Measurements from ENCODE around the gene FOSL2.

FOSL2 gene

DNA sequence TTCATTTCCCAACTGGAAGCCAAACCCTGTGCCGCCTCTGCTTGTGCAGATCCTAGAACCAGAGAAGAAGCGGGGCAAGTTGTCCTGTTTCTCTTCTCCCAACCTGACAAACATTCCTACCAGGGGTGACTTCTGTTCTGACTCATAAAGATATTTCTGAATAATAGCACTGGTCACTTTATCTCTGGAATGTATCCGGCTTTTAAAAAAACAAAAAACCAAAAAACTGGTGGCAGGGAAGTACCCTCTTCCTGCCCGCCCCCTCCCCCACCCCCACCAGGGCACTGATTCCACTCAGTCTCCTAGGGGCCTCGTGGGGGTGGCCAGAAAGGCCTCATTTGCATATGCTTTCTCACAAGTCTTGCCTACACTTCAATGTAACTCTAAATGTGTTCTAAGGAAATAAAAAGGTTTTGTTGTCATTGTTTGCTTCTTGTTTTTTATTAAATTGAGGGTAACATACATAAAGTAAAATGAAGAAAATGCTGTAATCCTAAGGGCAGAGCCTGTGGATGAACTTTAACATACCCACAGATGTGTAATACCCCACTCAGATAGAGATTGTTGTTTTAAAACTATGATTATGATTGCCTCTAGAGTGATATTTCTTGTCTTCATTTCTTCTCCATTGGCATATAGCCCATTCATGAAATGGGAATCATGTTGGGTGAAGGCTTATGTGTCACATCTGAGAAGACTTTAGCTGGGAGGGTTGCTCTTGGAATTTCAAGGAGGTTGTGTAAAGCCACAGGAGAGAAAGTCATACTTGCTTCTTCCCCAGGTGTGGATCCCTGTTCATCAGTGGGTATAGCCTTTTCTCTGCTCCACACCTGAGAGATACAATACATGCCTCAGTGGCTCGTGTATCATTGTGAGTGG is 5.3 kb upstream of the FOSL2 start:
- H3K4me1 Mint-ChIP-seq (ENCODE audit: low read depth in 2 of 2), result peaks cover 16 to 24% of the 10 kb centered on the region in 2 donors
- ATAC-seq (replicated peaks) (no peak), DNase-seq (no peak)
- H3K27me3 Mint-ChIP-seq, result no peaks in the 10 kb centered on the region
- no peak overlapping the region for H3K4me3 Mint-ChIP-seq
- H3K27ac Mint-ChIP-seq, result no peak overlapping the region
- no peaks in the 10 kb centered on the region for H3K9me3 Mint-ChIP-seq
- H3K36me3 Mint-ChIP-seq (ENCODE audit: insufficient read depth), result peaks cover 24% of the 10 kb centered on the region

DNA sequence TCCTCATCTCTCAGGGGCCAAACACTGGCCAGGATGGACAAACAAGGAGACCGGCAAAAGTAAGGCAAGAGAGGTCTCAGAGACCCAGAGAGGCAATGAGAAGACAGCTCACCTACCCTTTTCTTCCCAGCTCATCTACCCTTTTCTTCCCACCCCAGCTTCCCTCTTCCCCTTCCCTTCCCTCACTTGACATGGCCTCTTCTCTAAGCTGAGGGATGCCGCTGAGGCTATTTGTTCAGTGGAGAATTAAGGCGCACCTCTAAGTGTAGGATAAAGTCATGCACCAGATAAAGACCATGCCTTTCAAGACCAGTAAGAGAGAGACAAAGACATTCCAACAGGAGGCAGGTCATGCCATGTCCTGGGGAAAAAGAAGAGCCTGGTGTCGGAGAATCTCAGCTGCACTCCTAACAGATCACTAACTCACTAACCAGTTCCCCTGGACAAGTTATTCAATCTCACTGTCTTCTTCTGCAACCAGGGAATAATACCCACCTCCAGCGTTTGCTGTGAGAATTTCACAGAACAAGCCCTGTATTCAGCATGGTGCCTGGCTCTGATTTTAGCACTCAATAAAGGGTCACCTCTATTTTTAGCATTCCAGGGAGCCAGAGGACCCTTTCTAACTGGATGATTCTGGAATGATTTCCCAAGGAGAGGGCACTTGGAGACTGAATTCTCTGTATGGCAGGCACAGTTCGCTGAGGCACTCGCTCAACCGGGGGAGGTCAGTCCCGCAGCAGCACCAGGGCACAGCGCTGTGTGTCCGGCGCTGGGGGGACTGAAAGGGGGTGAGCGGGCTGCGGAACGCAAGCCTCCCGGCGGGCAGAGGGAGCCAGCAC is 3.0 kb upstream of the FOSL2 start:
- Mint-ChIP-seq H3K36me3 (ENCODE audit: insufficient read depth) (peaks cover 21% of the 10 kb centered on the region), H3K4me3 (peak overlapping the region; percentile 83 to 85), H3K9me3 (no peaks in the 10 kb centered on the region), H3K27ac (peak overlapping the region in 1 of 2 donors; percentile 95), H3K4me1 (ENCODE audit: low read depth in 2 of 2) (peaks cover 12 to 18% of the 10 kb centered on the region in 2 donors), H3K27me3 (no peaks in the 10 kb centered on the region)
- ATAC-seq (replicated peaks) (no peak), DNase-seq (no peak)

DNA sequence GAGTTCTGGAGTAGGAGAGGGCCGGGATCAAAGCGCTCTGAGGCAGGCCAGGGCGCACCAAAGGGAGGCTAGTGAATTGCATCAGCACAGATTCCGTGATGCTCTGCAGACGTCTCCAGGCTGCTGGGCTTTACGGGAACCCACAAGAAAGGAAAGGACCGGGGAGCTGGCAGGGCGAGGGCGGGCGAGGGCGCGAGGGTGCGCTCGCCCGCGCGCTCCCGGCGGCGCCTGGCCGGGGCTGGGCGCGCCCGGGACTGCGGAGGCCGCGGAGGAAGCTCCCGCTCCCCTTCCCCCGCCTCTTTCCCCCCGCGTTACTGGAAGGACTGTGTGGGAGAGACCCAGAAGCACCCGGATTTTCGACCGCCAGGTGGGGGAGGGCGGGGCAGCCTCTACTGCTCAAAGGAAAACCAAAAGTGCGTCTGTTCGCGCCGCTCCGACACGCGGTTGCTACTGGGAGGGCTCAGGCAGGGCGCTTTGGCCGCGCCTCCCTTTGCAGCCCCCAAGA is 2.4 kb upstream of the FOSL2 start:
- ATAC-seq (replicated peaks), result peak; percentile 45
- H3K36me3 Mint-ChIP-seq (ENCODE audit: insufficient read depth), result peaks cover 21% of the 10 kb centered on the region
- no peaks in the 10 kb centered on the region for H3K27me3 Mint-ChIP-seq
- peak overlapping the region; percentile 83 to 85 for H3K4me3 Mint-ChIP-seq
- H3K27ac Mint-ChIP-seq, result peak overlapping the region in 1 of 2 donors; percentile 95
- H3K9me3 Mint-ChIP-seq, result no peaks in the 10 kb centered on the region
- peaks cover 12 to 18% of the 10 kb centered on the region in 2 donors for H3K4me1 Mint-ChIP-seq (ENCODE audit: low read depth in 2 of 2)
- DNase-seq, result peak; percentile 82 to 86 (median 84)

DNA sequence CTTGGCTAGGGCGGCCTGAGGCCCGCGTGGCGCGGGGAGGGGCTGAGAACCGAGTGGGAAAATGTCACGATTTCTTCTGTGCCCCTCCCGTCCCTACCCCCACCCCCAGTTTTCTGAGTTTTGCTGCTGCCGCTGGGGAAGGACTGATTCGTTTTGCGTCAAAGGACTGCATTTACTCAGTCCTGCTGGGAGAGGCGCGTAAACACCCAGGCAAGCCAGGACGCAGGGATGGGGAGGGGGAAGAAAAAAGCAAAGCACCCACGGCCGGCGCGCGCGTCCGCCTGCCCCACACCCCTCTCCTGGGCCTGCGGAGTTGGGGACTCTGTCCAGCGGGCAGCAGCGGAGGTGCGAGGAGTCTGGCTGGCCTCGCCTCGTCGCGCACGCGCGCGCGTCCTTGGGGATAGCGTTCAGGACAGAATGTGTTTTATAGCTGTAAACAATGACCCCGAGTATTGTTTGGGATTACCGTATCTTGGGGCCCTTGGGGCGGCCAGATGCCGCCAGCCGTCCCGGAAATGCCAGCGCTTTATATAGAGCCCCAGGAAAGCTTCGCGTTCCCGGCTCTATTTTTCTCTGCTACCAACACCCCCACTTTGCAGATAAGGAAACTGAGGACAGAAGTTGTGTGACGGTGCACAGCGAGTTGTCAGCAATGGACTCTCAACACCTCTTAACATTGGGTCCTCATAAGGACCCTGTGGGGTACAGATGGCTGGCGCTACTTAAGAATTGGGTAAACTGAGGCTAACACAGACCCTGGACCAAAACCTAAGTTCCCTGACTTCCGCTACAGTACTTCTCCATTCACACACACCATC is 1.7 kb upstream of the FOSL2 start:
- Mint-ChIP-seq H3K36me3 (ENCODE audit: insufficient read depth) (peaks cover 21% of the 10 kb centered on the region), H3K27ac (peak overlapping the region in 1 of 2 donors; percentile 95), H3K27me3 (no peaks in the 10 kb centered on the region), H3K4me1 (ENCODE audit: low read depth in 2 of 2) (peaks cover 12 to 18% of the 10 kb centered on the region in 2 donors), H3K9me3 (no peaks in the 10 kb centered on the region), H3K4me3 (peak overlapping the region; percentile 83 to 85)
- DNase-seq (no peak), ATAC-seq (replicated peaks) (no peak)

DNA sequence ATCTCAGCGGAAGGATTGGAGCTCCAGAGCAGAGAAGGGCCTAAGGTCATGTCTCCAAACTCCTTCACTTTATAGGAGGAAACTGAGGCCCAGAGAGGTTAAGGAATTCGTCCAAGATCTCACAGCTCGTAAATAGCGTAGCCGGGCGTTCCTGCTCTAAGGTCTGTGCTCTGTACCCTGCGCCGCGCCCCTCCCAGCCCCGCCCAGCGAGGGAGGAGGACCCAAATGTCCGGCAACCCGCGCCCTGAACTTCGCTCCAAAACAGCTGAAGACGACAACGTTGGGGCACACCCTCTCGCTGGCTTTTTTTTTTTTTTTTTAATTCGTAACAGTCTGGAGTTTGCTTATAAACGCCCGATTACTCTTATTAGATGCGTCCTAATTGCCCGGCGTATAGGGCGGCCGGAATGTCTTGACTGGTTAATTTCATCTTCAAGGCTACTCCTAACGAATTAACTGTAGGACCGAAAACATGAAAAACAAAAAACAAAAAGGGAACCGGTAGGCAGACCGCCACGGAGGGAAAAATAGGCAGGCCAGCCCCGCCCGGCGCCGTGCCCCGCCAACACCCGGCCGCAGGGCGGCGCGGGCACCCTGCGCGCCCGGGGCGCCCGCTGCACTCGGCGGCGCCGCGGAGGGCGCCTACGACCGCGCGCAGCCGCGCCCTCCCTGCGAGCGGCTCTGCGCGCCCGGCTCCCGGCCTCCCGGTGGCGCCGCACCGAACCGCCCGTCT is 928 bp upstream of the FOSL2 start:
- H3K4me3 Mint-ChIP-seq, result peak overlapping the region; percentile 83 to 85
- no peaks in the 10 kb centered on the region for H3K27me3 Mint-ChIP-seq
- H3K27ac Mint-ChIP-seq, result peak overlapping the region in 1 of 2 donors; percentile 95
- ATAC-seq (replicated peaks) (peak; percentile 37), DNase-seq (peak in 2 of 3 experiments; percentile 49 to 54)
- H3K36me3 Mint-ChIP-seq (ENCODE audit: insufficient read depth), result peaks cover 21% of the 10 kb centered on the region
- no peaks in the 10 kb centered on the region for H3K9me3 Mint-ChIP-seq
- peaks cover 12 to 18% of the 10 kb centered on the region in 2 donors for H3K4me1 Mint-ChIP-seq (ENCODE audit: low read depth in 2 of 2)

DNA sequence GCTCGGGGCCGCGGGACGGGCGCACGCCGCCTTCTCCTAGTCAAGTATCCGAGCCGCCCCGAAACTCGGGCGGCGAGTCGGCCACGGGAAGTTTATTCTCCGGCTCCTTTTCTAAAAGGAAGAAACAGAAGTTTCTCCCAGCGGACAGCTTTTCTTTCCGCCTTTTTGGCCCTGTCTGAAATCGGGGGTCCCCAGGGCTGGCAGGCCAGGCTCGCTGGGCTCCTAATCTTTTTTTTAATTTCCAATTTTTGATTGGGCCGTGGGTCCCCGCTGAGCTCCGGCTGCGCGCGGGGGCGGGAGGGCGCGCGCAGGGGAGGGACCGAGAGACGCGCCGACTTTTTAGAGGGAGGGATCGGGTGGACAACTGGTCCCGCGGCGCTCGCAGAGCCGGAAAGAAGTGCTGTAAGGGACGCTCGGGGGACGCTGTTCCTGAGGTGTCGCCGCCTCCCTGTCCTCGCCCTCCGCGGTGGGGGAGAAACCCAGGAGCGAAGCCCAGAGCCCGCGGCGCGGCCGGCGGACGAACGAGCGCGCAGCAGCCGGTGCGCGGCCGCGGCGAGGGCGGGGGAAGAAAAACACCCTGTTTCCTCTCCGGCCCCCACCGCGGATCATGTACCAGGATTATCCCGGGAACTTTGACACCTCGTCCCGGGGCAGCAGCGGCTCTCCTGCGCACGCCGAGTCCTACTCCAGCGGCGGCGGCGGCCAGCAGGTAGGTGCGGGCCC is 617 bp downstream of the FOSL2 start:
- Mint-ChIP-seq H3K4me1 (ENCODE audit: low read depth in 2 of 2) (peaks cover 19 to 25% of the 10 kb centered on the region in 2 donors), H3K36me3 (ENCODE audit: insufficient read depth) (peaks cover 21% of the 10 kb centered on the region), H3K27me3 (no peaks in the 10 kb centered on the region), H3K27ac (peak overlapping the region in 1 of 2 donors; percentile 95), H3K9me3 (no peaks in the 10 kb centered on the region), H3K4me3 (no peak overlapping the region)
- ATAC-seq (replicated peaks), result peak; percentile 1
- DNase-seq, result peak; percentile 53 to 63 (median 53)

DNA sequence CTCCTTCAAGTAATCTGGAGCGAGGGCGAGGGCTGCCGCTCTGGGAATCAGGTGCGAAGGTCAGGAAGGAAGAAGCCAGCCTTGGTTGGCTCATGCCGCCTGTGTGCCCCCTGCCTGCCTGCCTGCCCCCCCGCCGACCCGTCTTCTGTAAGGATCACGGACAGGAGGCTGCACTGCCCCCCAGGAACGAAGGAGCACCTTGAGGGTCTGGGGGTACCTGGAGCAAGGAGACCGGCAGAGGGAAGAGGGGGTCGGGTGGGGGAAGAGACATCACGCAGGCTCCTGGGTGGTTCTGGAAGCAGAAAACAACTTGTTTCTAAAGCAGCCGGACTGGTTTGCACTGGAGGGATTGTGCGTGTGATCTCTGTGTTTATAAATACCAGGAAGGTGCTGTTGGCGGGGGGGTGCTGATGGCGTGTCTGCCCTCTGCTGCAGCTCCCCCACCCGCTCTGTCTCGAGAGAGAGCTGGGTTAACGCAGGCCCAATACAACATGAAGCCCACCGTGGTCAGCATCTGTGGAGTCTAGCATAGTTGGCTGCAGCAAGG is 1.7 kb downstream of the FOSL2 start:
- Mint-ChIP-seq H3K4me1 (ENCODE audit: low read depth in 2 of 2) (peaks cover 25 to 31% of the 10 kb centered on the region in 2 donors), H3K36me3 (ENCODE audit: insufficient read depth) (peaks cover 21% of the 10 kb centered on the region), H3K27ac (no peak overlapping the region), H3K9me3 (no peaks in the 10 kb centered on the region), H3K4me3 (no peak overlapping the region), H3K27me3 (no peaks in the 10 kb centered on the region)
- DNase-seq (peak; percentile 32 to 46 (median 38)), ATAC-seq (replicated peaks) (no peak)

DNA sequence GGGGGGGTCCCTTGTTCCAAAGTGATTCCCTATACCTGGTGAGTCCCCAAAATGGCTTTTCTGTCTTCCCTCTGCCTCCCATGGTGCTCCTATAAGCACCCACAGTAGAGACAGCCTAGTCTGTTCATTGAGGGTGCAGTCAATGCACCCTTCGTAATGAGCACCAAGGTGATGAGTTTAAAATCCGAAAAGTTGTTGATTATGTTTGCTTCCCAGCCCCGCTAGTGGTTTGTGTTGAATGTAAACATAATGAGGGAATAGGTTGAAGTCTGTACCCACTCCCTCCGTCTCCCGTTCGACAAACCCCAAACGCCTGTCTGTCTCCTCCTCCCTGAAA is 2.3 kb downstream of the FOSL2 start:
- DNase-seq, result no peak
- Mint-ChIP-seq H3K36me3 (ENCODE audit: insufficient read depth) (peaks cover 17% of the 10 kb centered on the region), H3K27me3 (no peaks in the 10 kb centered on the region), H3K4me3 (no peak overlapping the region), H3K27ac (no peak overlapping the region), H3K4me1 (ENCODE audit: low read depth in 2 of 2) (peaks cover 30 to 32% of the 10 kb centered on the region in 2 donors), H3K9me3 (no peaks in the 10 kb centered on the region)
- ATAC-seq (replicated peaks), result no peak

DNA sequence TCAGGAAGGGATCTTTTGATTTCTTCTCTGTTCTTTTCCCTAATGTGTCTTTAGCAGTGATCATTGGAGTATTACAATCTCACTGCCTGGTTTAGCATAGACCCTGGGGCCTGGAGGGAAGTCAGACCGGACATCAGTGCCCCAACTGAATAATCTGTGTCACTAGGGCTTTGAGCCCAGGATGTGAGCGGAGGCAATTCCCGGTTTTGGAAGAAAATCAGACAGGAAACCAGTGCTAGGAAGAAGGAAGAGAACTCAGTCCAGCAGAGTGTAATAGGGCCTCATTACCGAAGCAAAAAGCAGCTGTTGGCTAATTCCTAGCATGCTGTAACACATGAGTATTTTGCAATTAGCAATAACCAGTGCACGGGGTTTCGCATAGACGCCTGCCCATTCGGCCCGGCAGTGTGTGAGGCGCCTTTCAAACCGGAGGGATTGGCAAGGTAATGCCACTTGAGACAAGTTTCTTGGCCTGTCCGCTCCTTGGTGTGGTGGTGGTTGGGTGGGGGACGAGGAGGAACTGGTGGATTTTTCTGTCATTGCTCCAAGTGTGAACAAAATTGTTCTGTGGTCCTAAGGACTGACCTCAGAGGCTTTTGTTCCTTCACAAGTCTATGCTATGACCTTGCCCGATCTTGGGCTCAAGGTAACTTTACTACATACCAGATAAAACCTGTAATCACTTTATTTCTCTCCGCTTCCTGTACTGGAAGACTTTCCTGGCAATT is 2.8 kb downstream of the FOSL2 start:
- ATAC-seq (replicated peaks) (no peak), DNase-seq (no peak)
- H3K27me3 Mint-ChIP-seq, result no peaks in the 10 kb centered on the region
- H3K27ac Mint-ChIP-seq, result no peak overlapping the region
- no peaks in the 10 kb centered on the region for H3K9me3 Mint-ChIP-seq
- peaks cover 15% of the 10 kb centered on the region for H3K36me3 Mint-ChIP-seq (ENCODE audit: insufficient read depth)
- peaks cover 35% of the 10 kb centered on the region in 2 donors for H3K4me1 Mint-ChIP-seq (ENCODE audit: low read depth in 2 of 2)
- H3K4me3 Mint-ChIP-seq, result no peak overlapping the region

DNA sequence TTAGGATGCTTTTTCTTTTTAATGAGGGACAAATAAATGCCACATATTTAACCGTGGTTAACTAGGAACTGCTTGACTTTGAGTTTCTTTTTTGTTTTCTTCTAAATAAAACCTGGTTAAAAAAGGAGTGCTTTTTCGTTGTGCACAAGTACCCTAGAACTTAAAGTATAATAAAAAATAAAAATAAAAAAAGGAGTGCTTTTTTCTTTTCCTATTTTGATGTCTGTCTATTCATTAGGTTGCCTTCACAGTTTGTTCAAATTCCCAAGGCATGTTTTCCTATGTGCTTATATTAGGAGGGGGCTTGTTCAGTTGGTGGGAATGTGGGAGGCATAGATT is 4.4 kb downstream of the FOSL2 start:
- H3K4me1 Mint-ChIP-seq (ENCODE audit: low read depth in 2 of 2), result peaks cover 33 to 37% of the 10 kb centered on the region in 2 donors
- H3K4me3 Mint-ChIP-seq, result no peak overlapping the region
- peaks cover 16% of the 10 kb centered on the region for H3K36me3 Mint-ChIP-seq (ENCODE audit: insufficient read depth)
- no peaks in the 10 kb centered on the region for H3K9me3 Mint-ChIP-seq
- no peak for ATAC-seq (replicated peaks)
- H3K27me3 Mint-ChIP-seq, result no peaks in the 10 kb centered on the region
- no peak for DNase-seq
- H3K27ac Mint-ChIP-seq, result no peak overlapping the region

DNA sequence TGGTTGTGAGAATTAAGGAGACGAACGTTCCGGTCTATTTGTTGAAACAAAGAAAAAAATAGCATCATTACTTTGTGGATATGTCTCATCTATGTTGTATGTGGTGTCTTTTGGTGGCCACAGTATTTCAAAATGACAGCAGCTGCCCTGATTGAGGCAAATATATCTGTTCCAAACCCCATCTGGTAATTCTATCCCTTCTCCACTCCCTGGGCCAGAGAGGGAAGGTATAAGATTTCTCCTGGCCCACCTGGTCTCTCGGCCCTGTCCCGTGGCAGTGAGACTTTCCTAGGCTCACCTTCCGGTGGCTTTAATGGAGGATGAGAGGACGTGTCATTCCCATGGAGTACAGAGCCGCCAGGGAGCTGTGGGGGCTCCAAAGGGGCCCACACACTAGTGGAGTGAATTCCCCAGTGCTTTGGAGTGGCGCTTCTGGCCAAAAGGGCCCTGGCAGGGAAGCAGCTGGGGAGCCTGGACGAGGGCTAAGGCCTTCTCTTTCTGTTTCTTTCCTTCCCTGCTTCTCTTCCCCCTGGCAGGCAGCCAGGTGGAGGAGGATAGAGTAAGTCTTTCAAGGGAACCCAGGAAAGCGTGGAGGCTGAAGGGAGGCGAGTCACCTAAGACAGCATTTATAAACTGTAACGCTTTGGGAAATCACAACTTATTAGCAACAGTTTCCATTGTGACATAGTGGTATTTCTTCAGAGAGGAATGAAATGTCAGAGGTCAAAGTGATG is 5.6 kb downstream of the FOSL2 start:
- H3K36me3 Mint-ChIP-seq (ENCODE audit: insufficient read depth), result peaks cover 29% of the 10 kb centered on the region
- H3K27ac Mint-ChIP-seq, result peak overlapping the region in 1 of 2 donors; percentile 72
- H3K9me3 Mint-ChIP-seq, result no peaks in the 10 kb centered on the region

More for the DNA sequence above, 5.6 kb downstream of the FOSL2 start:
- Mint-ChIP-seq H3K4me3 (peak overlapping the region; percentile 20 to 49), H3K27me3 (no peaks in the 10 kb centered on the region), H3K4me1 (ENCODE audit: low read depth in 2 of 2) (peaks cover 45 to 48% of the 10 kb centered on the region in 2 donors)
- ATAC-seq (replicated peaks), result no peak
- DNase-seq, result no peak

Data from effector memory CD8-positive, alpha-beta T cell (primary cell).